Inferior parietal cortex (tissue), 1 donor: ENCODE measurements around the gene PDXK.

Experiments
- DNase-seq: peaks from one replicate; pipeline ENCODE4 v3.0.0-alpha.2; 2016; ENCODE audit errors: extremely low spot score

PDXK gene

DNA sequence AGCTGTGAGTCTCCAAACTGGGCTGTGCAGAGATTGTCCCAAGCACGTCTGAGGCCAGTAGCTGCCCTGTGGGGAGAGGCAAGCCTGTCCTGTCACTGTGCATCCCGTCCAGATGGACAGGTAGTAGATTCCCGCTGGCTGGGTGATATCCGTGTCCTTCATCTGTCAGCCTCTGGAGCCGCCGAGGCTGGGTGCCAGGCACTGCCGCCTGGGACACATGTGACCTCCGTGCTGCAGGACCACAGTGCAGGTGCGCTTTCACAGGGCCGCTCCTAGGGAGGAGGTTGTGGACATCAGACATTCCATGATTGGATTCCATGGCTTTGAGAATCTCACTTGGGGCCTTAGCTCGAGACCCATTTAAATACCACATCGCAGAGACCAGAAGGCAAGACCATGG lies 4.7 kb downstream of the PDXK start:
- no peak for DNase-seq

DNA sequence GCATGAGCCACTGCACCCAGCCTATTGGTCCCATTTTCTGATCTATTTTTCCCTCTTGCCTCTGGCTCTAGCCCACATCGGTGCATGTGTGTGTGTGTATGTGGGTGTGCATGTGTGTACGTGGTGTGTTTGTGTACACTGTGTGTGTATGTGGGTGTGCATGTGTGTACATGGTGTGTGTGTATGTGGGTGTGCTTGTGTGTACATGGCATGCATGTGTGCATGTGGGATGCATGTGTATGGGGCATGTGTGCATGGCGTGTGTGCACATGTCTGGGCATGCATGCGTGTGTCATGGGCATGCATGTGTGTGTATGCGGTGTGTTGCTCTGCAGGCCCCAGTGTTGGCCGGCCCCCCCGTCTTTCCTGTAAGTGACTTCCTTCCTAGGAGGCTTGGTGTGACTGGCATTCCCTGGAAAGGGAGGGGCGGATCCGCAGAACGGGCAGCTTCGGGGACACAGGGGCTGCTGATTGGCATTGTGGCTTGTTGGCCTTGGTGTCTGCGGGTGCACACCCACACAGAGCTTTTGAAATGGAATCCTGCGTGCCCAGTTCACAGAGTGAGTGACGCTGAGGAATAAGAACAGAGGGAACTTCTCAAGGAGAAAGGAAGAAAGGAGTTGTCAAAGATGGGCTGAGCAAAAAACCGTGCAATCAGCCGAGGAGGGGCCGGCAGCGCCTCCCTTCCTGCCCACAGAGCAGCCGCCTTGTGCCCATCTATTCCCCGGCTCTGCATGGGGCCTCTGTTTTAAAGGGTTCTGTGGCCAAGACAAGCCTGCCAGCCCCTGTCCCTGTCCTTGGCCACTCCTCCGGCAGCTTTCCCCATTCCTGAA lies 8.0 kb downstream of the PDXK start:
- DNase-seq = no peak

DNA sequence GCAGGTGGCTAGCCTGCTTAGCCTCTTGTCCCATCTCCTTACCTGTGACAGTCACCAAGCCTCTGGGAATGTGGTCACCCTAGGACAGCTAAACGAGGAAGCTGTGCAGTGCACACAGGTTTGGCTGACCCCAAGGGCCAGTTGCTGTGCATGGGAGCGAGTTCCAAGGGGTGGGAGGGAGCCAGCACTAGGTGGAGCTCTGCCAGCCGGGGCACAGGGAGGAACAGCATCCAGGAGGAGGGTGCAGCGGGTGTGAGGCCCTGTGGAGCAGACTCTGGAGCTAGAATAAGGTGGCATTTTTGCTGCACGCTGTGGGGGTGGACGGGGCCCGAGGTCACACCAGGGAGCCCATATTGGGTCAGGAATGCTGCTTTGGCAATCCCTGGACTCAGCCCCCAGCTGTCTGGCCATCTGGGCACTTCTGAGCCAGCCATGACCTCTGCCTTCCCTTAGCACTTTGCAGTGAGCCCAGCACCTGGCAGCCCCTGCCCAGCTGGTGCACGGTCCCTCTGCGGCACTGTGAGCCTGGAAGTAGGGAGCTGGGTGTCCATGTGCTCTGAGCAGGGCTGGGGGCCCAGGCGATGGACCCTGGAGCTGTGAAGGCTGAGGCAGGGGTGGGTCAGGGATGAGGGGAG lies 8.7 kb downstream of the PDXK start:
- DNase-seq = no peak

DNA sequence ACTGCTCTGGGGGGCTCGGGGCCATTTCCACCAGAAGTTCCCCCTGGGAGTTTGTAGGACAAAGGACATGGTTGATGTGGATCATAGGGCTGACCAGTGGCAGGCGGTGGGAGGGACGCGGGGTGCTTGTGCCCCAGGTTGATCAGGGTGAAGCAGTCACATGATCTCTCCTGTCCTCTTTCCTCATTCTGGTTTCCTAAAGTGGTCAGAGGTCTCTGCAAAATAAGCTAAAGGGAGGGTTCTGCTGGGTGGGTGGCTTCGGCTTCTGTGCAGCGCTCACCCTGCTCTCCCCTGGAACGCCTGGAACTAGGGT lies 9.2 kb downstream of the PDXK start:
- DNase-seq = no peak

DNA sequence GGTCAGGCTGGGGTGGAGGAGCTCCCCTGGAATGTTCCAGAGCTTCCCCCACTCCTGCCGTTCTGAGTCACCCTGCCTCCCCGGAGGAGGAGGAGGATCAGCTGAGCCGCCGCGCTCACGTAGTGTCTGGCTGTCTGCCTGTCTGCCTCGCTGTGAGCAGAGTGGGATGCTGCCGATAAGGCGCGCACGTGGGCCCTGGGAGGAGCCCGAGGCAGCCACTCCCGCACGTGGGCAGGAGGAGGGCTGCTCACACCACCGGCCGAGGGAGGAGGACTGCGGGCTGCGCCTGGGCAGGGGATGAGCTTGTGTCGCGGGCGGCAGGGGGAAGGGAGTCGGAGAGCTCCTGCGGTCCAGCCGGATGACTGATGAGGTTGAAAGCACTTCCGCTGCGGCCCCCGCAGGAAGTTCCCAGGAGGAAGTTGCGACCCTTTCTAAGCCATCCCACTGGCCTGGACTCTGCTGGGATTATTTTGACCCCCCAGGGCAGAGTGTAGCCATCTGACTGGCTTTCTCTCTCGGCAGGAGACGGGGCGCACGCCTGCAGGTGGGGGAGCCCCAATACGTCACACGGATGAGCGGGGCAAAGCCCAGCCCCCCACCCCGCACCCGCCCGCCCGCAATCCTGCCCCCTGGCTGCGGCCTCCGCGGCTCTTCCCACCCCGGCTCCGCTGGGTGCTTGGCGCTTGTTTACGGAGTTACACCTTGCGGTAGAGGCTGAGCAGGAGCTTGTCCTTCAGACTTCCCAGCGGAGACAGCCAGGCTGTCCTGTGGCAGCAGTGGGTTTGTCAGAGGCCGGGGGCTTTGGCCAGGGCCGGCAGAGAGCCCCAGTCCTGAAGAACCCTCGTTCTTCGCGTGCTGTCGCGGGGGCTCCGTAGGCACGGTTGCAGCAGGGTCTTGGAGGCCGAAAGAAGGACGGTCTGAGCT lies 9.8 kb downstream of the PDXK start:
- DNase-seq = peak; percentile 92

DNA sequence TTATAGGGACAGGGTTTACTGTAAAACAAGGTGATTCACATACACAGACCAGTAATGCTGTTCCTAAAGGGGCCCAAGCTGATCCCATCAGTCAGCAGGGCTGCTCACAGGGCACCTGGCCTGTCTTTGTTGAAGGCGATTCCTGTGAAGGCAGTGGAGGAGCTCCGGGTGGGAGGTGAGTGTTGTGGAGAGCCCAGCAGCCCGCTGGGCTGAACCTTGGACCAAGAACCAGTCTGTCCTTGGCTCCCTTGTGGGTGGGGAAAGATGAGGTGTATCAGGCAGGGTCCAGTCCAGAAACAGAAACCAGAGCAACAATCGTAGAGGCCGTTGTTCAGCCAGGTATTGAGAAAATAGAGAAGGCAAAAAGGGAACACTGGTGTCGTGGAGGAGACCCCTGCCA lies 12.5 kb downstream of the PDXK start:
- no peak for DNase-seq

DNA sequence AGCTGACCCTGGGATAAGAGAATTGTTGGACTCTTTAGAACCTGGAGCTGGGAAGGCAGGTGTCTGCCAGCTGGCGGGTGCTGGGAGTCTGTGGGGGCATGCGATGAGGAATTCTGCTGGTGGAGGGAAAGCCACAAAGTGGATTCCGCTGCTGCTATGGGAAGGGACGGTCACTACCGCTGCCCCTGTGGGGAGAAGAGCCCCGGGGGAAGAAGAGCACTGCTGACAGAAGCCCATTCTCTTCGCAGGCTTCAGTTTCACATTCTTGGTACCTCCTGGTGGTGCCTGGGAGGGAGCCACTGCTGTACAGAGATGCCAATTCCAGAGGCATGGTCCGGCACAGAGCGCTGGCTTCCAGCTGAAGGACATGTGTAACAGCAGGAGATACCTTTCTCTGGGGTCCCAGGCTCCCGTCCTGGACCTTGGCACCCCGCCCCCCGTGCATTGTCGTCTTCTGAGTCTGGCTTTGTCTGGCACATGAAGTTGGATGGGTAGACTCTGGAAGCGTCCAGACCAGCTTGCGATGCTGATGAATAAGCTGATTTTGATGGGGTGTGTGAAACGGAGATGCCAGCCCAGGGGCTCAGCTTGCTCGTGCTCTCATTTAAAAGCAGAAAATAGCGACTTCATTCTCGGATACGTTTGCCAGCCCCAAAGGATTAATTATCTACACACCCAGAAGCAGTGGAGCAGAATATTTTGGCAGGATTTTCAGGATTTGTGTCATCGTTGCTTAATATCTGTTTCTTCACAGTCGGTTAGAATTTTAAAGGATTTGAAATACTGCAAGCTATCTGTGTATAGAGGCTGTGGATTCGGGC lies 13.2 kb downstream of the PDXK start:
- peak; percentile 43 for DNase-seq

DNA sequence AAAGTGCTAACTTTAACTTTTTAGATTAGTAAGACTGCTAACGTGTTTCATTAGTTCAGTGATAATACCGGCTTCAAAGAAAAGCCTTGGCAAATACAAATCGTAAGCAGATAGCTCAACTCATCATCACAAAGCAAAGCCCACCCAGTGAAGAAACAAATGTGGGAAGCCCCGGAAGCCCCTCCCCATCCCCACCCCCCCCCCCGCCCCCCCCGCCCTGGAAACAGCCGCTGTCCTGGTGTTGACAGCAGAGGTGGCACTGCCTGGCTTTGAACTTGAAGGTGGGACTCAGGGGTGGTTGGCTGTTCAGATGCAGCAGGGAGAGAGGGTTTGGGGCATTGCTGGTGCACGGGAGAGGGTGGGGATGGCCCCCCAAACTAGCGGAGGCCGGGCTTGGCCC lies 14.1 kb downstream of the PDXK start:
- no peak for DNase-seq

DNA sequence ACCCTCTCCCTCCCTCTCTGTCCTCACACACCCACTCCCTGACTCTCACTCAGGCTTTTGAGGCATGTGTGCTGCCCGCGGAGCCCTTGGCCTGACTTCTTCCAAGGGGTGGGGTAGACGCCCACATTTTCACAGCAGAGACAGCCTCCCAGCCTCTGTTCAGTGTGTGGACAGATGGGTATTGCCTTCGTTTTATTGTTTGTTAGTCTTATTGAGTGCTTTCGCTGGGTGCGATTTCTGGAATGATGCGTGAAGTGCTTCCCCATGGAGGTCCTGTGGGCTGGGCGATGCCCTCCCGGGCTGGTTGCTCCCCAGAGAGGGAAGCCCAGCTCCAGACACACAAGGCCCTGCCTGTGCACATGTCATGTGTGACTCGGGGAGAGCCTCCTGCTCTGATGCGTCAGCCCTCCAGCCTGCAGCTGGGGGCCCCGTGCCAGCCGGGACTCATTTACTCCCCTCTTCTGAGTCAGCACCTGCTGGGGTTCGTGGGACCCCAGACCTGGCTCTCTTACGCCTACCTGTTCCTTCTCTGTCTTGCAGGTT lies 14.7 kb downstream of the PDXK start:
- DNase-seq = peak; percentile 33

DNA sequence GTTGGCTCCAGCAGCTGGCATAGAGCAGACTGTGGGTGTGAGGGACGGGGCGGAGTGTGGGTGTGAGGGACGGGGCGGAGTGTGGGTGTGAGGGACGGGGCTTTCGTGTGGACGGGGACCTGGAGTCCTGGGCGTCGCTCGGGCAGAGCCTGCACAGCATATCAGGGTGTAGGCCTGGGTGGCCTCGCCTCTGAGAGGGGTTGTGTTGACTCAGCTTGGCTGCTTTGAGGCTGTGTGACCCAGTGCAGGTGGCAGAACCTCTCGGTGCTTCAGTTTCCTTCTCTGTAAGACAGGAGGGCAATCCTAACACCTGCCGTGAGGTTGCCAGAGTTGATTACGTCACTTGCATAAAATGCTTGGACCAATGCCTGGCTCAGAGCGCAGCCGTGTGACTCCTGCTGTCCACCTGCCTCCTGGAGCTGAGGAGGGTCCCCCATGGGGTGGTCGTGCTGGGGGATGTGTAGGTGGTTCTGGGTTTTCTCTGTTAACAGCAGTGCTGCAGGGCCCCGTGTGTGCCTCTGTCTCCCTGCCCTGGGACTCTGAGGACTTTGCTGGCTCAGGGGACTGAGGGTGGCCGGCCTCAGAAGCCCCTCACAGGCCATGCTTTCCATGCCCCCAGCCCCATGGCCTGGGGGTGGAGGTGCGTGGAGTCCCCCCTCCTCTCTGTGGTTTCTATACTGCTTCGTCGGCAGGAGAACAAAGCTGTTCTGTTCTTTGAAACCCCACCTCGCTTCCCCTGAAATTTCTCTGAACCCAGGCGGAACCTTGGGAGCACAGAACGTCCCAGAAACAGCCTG lies 15.4 kb downstream of the PDXK start:
- DNase-seq = no peak

DNA sequence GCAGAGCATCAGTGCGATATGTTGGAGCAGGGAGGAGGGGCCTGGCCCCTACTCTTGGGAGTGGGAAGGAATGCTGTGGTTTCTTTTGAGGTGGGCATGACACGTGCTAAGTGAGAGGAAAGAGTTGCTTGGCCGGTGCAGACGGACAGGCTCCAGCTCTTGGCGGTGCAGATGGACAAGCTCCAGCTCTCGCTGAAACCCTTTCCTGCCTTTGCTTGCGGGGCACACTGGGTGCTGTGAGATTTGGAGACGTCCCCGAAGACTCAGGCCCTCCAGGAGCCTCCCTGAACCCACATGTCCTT lies 15.9 kb downstream of the PDXK start:
- peak; percentile 31 for DNase-seq

DNA sequence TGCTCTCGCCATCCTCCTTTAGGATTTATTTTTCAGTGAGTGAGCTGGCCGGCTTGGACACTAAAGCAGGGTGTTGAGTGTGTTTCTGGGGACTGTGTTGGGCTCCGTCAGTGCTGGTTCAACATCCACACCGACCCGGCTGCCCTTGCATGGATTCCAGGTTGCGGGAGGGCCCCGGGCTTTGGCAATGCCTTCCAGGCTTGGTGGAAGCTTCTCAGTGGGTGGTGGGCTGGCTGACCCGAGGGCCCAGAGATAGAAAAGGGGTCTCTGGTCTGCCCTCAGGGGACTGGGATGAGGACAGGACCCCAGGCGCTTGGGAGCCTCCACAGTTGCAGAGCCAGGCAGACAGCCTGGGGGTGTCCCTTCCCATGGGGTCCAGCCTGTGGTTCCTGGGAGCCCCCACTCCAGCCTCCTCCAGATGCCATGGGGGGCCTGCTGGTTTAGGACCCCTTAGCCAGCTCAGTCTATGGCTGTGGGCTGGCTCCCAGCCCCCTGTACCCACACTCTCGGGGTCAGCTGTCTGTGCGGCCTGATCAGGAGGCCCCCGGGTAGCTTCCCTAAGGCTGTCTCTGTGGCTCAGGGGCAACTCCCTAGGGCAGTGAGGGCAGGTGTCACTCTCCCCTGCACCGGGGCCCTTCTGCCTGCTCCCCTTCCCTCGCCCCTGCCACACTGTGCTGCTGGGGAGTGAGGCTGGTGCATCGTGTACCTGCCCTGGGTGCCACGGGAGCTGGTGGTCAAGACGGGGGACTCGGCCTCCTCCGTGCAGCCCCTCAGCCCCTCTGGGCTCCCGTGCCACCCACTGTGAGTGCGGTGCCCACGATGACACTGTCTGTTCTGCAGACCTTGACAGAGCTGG lies 16.5 kb downstream of the PDXK start:
- DNase-seq = no peak

DNA sequence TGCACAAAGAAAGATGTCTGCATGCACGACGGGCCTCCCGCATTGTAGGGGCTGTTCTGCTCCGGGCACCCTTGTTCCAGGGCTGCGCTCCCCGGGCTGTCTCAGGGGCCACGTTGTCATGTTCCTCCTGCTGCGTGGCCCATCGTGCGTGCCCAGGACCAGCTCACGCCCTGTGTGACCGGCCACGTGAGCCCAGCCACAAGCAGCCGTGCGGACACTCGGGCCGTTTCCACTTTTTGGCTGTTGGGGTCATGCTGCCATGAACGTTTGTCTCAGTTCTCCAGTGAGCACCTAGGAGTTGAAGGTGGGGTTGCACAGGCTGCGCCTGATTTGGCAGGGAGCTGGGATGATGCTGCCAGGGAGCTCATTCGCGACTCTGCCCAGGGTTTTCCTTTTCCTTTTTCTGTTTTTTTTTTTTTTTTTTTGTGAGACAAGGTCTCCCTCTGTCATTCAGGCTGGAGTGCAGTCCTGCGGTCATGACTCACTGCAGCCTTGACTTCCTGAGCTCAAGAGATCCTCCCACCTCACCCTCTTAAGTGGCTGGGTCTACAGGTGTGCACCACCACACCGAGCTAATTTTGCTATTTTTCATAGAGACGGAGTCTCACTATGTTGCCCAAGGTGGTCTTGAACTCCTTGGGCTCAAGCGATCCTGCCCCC lies 17.4 kb downstream of the PDXK start:
- no peak for DNase-seq

DNA sequence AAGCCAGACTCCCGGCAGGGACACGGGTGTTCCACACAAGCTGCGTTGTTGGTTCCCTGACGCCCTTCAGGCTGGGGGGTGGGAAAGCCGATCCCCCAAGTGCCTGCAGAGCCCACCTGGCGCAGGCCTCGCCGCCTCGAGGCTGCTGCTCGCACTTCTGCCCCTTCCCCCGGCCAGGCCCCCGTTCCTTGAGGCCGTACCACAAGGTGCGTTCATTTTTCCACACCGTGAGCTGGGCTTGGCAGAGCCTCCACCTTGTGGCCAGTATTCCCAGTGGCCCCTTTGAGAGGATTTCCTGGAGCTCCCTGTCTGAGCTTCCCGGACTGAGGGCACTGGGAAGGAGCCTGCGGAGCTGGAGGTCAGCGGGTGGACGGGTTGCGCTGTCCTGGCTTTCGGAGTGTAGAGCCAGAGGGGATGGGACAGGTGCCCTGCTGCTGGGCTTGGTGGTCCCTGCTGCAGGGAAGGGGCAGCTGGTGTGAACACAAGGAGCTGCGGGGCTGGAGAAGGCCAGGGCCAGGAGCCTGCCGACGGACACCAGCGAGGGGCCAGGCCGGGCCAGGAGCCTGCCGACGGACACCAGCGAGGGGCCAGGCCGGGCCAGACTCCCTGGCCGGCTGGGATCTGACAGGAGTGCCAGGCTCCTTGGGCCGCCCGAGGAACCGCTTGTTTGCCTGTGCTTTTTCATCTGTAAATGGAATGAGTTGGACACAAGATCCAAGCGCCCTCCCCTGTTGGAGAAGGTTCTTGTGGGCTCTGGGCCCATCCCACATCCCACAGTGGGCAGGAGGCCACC lies 18.4 kb downstream of the PDXK start:
- no peak for DNase-seq

DNA sequence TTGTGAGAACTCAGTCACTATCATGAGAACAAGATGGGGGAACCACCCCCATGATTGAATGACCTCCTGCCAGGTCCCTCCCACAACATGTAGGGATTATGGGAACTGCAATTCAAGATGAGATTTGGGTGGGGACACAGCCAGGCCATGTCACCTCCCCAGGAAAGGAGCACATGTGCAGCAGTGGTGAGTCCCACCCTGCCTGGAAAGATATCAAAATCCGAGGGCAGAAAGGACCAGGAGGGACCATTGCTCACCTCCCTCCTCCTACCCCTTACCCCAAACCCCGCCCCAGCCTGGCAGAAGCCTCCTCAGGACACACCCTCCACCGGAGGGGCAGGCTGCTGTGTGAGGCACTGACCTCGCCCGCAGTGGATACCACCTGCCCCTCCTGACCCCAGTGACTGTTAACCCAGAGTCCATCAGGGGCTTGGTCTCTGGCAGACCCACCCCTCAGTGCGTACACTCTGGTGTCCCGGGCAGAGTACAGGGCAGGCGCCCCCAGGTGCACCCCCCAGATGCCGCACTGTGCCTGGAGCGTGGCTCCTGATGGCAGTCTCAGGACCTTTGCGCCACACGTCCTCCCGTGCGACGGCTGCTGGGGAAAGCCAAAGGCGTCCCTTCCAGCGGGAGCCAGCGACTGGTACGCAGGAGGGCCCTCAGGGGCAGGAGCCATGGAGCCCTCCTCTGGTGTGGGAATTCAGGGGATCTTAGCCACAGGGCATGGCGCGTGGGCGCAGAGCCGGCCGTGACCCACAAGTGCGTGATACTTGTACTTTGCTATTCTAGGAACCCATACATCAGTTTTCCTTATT lies 20.9 kb downstream of the PDXK start:
- no peak for DNase-seq

DNA sequence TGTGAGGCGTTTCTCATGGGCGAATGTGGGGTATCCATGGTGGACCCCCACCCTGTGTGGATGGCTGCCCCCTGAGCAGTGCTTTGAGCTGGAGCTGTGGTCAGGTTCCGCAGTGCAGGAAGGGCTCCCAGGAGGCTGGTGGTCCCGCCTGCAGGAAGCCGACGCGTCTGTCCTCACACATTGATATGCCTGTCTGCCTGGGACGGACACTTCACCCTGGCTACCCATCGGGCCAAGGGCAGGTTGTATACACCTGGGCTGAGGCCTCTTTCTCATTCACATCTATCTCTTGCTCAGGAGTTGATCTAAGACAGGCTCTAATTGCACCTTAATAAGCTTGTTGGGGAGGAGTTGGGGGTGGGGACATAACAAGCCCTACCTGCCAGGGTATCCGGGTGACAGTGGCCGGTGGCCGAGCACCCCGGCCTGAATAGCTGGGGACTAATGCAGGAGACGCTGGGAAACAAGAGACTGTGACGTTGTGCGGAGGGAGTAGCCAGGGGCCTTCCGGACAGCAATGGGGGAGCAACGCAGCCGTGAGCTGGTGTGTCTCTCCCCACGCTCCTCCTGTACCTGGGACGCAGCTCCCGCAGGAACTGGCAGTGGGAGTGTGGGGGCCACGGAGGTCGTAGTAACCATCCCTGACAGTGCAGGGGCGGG lies 21.7 kb downstream of the PDXK start:
- peak; percentile 27 for DNase-seq
